ENCODE data around the gene COL23A1. TPM values are rescaled to one million over a fixed set of nuclear protein-coding genes. Genes with fewer than 3 reads are reported as not detected.
A peak's percentile ranks its signal among the peaks of the same experiment; 100 is the strongest.

COL23A1 gene
- total and polyA plus RNA-seq, 2 donors (not counting 1 experiment from before 2014, with no cell fraction given): not detected

DNA sequence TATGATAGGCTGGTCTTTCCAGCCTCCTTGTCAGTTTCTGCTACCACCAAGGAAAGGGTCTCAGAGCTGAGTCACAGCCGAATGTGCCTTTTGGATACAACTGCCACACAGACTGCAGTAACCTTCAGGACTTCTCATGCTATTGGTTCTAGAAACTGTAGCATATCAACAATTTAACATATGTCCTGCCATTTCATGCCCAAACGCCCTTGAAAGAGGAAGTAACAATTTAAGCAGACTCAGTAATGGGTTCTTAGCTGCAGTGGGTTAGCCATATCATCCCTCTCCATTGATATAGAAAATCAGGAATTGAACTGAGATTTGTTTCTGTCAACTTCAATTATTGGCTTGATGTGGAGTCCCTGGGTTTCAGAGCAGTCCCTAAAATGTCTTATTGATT is 40.8 kb upstream of the COL23A1 start:
- Histone ChIP-seq H3K27me3 (ENCODE audit: control insufficient read depth, insufficient read depth, low read length) (no peaks in the 10 kb centered on the region), H3K4me1 (ENCODE audit: control insufficient read depth, extremely low read depth, insufficient read depth, low read length) (no peaks in the 10 kb centered on the region), H4K20me1 (ENCODE audit: control insufficient read depth, extremely low read depth, insufficient read depth, low read length) (no peaks in the 10 kb centered on the region), H3K4me2 (ENCODE audit: extremely low read depth, insufficient read depth, low read length) (no peak overlapping the region), H3K27ac (ENCODE audit: insufficient read depth, low read length) (no peak overlapping the region), H2AFZ (ENCODE audit: low read length) (no peak overlapping the region), H3K9ac (ENCODE audit: insufficient read depth, low read length) (no peak overlapping the region), H3K36me3 (ENCODE audit: control insufficient read depth, insufficient read depth, low read length) (no peaks in the 10 kb centered on the region), H3K79me2 (ENCODE audit: control insufficient read depth, insufficient read depth, low read length) (peaks cover 8% of the 10 kb centered on the region), H3K9me3 (ENCODE audit: control insufficient read depth, insufficient read depth, low read depth, low read length) (no peaks in the 10 kb centered on the region), H3K4me3 (replicated peaks in 1 of 4; ENCODE audit: control extremely low read depth in 1 of 4, insufficient read depth in 1 of 4, low read depth in 3 of 4, low read length in 4 of 4) (no peak overlapping the region)
- TF ChIP-seq EZH2 (IDR thresholded peaks at IDR 0.05; ENCODE audit: low read length, missing control alignments) (no peak), CTCF (conservative IDR thresholded peaks at IDR 0.05 in 1 of 2, IDR thresholded peaks at IDR 0.05 in 1 of 2; ENCODE audit: low read depth in 1 of 2, low read length in 2 of 2) (no peak)
- no peak for DNase-seq (ENCODE audit: low read depth in 2 of 2)

- Histone ChIP-seq H4K20me1 (ENCODE audit: control insufficient read depth, extremely low read depth, insufficient read depth, low read length) (no peaks in the 10 kb centered on the region), H3K9me3 (ENCODE audit: control insufficient read depth, insufficient read depth, low read depth, low read length) (no peaks in the 10 kb centered on the region), H2AFZ (ENCODE audit: low read length) (no peak overlapping the region), H3K27ac (ENCODE audit: insufficient read depth, low read length) (no peak overlapping the region), H3K27me3 (ENCODE audit: control insufficient read depth, insufficient read depth, low read length) (no peaks in the 10 kb centered on the region), H3K4me1 (ENCODE audit: control insufficient read depth, extremely low read depth, insufficient read depth, low read length) (no peaks in the 10 kb centered on the region), H3K4me2 (ENCODE audit: extremely low read depth, insufficient read depth, low read length) (no peak overlapping the region), H3K4me3 (replicated peaks in 1 of 4; ENCODE audit: control extremely low read depth in 1 of 4, insufficient read depth in 1 of 4, low read depth in 3 of 4, low read length in 4 of 4) (no peak overlapping the region), H3K79me2 (ENCODE audit: control insufficient read depth, insufficient read depth, low read length) (peaks cover 13% of the 10 kb centered on the region), H3K9ac (ENCODE audit: insufficient read depth, low read length) (no peak overlapping the region), H3K36me3 (ENCODE audit: control insufficient read depth, insufficient read depth, low read length) (no peaks in the 10 kb centered on the region)
- DNase-seq (ENCODE audit: low read depth in 2 of 2): peak; percentile 8 to 29
- TF ChIP-seq CTCF (conservative IDR thresholded peaks at IDR 0.05 in 1 of 2, IDR thresholded peaks at IDR 0.05 in 1 of 2; ENCODE audit: low read depth in 1 of 2, low read length in 2 of 2): no peak
- no peak for TF ChIP-seq EZH2 (IDR thresholded peaks at IDR 0.05; ENCODE audit: low read length, missing control alignments)
These were observed 40.3 kb upstream of the COL23A1 start for GRCh38 chr5:178630475-178630930.

DNA sequence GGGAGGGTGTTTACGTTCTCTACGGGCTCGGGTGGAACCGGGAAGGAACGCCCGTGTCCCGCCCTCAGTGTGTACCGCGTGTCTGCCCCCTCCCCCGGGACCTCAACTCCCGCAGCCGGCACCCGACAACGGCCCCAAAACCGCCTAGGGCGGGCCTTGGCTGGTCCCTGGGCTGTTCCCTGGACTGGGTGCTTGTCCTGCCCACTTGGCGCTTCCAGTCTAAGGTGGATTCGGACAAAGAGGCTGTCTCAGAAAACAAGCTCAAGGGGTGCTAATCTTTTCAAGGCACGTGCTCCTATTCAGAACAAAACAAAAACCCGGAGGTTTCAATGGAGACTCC is 37.0 kb upstream of the COL23A1 start:
- Histone ChIP-seq H3K4me2 (ENCODE audit: extremely low read depth, insufficient read depth, low read length) (peak overlapping the region; percentile 65), H4K20me1 (ENCODE audit: control insufficient read depth, extremely low read depth, insufficient read depth, low read length) (no peaks in the 10 kb centered on the region), H3K9ac (ENCODE audit: insufficient read depth, low read length) (peak overlapping the region; percentile 58), H3K9me3 (ENCODE audit: control insufficient read depth, insufficient read depth, low read depth, low read length) (no peaks in the 10 kb centered on the region), H3K4me3 (replicated peaks in 1 of 4; ENCODE audit: control extremely low read depth in 1 of 4, insufficient read depth in 1 of 4, low read depth in 3 of 4, low read length in 4 of 4) (peak overlapping the region; percentile 37 to 70 (median 51)), H3K4me1 (ENCODE audit: control insufficient read depth, extremely low read depth, insufficient read depth, low read length) (no peaks in the 10 kb centered on the region), H3K27me3 (ENCODE audit: control insufficient read depth, insufficient read depth, low read length) (no peaks in the 10 kb centered on the region), H2AFZ (ENCODE audit: low read length) (peak overlapping the region; percentile 89), H3K27ac (ENCODE audit: insufficient read depth, low read length) (peak overlapping the region; percentile 10), H3K79me2 (ENCODE audit: control insufficient read depth, insufficient read depth, low read length) (peaks cover 46% of the 10 kb centered on the region), H3K36me3 (ENCODE audit: control insufficient read depth, insufficient read depth, low read length) (peaks cover under 1% of the 10 kb centered on the region)
- no peak for DNase-seq (ENCODE audit: low read depth in 2 of 2)
- TF ChIP-seq CTCF (conservative IDR thresholded peaks at IDR 0.05 in 1 of 2, IDR thresholded peaks at IDR 0.05 in 1 of 2; ENCODE audit: low read depth in 1 of 2, low read length in 2 of 2): no peak

Data from fibroblast of lung (primary cell).